GM12801 (cell line): Measurements from ENCODE around the gene MINDY4.

Experiments
- CTCF ChIP-seq: IDR thresholded peaks from one replicate; pipeline ENCODE4 v1.5.1; 2011; ENCODE audit warnings: control low read depth; ENCODE audit not compliant: insufficient read length; ENCODE audit errors: extremely low read depth

MINDY4 gene

GRCh38 chr7:30754315-30754877 lies 16.8 kb upstream of the MINDY4 start:
- TF ChIP-seq CTCF, result no peak

GRCh38 chr7:30755384-30756154 lies 15.6 kb upstream of the MINDY4 start:
- no peak for TF ChIP-seq CTCF

- no peak for TF ChIP-seq CTCF
Measured at GRCh38 chr7:30757342-30757692, 13.9 kb upstream of the MINDY4 start.

GRCh38 chr7:30760514-30761213 lies 10.6 kb upstream of the MINDY4 start:
- no peak for TF ChIP-seq CTCF

GRCh38 chr7:30761214-30762156 lies 9.7 kb upstream of the MINDY4 start:
- TF ChIP-seq CTCF, result no peak

GRCh38 chr7:30764030-30764975 lies 6.9 kb upstream of the MINDY4 start:
- TF ChIP-seq CTCF, result no peak
